IMR-90 (cell line): ENCODE results near the gene PIGBOS1. TPM values are rescaled to one million over a fixed set of nuclear protein-coding genes. Genes with fewer than 3 reads are reported as not detected.

Experiments
- ATAC-seq: fragments of 200-7000 bp; cut with Tn5 transposase; 2 replicates; pipeline ENCODE4 v1.9.1; 2020; ENCODE audit warnings: low read depth, mild to moderate bottlenecking, moderate library complexity
- BruUV-seq: library from RNA; stranded (reverse); fragments of 400-500 nt; replicated peaks from 2 replicates; lab custom pipeline; 2021; lab: Mats Ljungman, UMichigan
- CTCF ChIA-PET: fragments of 300-600 bp; formaldehyde crosslinking; extraction: SDS; loops from one replicate; lab custom pipeline; 2021; ENCODE audit warnings: antibody characterized with exemption; lab: Yijun Ruan, JAX
- POLR2A ChIA-PET: fragments of 300-600 bp; sonication (Branson Sonifier 250); formaldehyde crosslinking; loops from one replicate; lab custom pipeline; 2022; ENCODE audit warnings: antibody characterized with exemption; ENCODE audit not compliant: unreplicated experiment; lab: Charles Lee
- DNase-seq: peaks from one replicate; pipeline ENCODE4 v3.0.0; 2013
- H2AFZ ChIP-seq: replicated peaks from 2 replicates; pipeline ENCODE3; 2013; ENCODE audit warnings: low read length, mild to moderate bottlenecking; ENCODE audit not compliant: poor library complexity
- H2AK5ac ChIP-seq: 2 replicates; pipeline ENCODE4 v1.6.1; 2013; ENCODE audit warnings: low read depth, low read length, inconsistent platforms
- H2AK9ac ChIP-seq: replicated peaks from 2 replicates; pipeline ENCODE3; 2013; ENCODE audit warnings: mild to moderate bottlenecking, low read depth, low read length, moderate library complexity; ENCODE audit not compliant: poor library complexity
- H2BK120ac ChIP-seq: 2 replicates; pipeline ENCODE4 v1.6.1; 2013; ENCODE audit warnings: low read depth, low read length, inconsistent platforms
- H2BK15ac ChIP-seq: 3 replicates; pipeline ENCODE4 v1.6.1; 2013; ENCODE audit warnings: low read depth, low read length, inconsistent platforms
- H2BK20ac ChIP-seq: 2 replicates; pipeline ENCODE4 v1.6.1; 2013; ENCODE audit warnings: low read depth, mild to moderate bottlenecking, inconsistent platforms, low read length, moderate library complexity
- H2BK5ac ChIP-seq: 2 replicates; pipeline ENCODE4 v1.6.1; 2013; ENCODE audit warnings: mild to moderate bottlenecking, low read depth, low read length, inconsistent platforms; ENCODE audit not compliant: poor library complexity, severe bottlenecking
- H3K14ac ChIP-seq: replicated peaks from 2 replicates; pipeline ENCODE4 v1.6.1; 2013; ENCODE audit warnings: low read depth, low read length, inconsistent platforms
- H3K18ac ChIP-seq: 2 replicates; pipeline ENCODE4 v1.6.1; 2013; ENCODE audit warnings: low read depth, low read length, control low read depth
- H3K23ac ChIP-seq: 2 replicates; pipeline ENCODE4 v1.6.1; 2013; ENCODE audit warnings: low read depth, low read length, inconsistent platforms
- H3K27ac ChIP-seq: 2 replicates; pipeline ENCODE4 v1.5.1; 2013; ENCODE audit warnings: mild to moderate bottlenecking, control low read depth, low read length; ENCODE audit not compliant: insufficient read depth
- H3K27me3 ChIP-seq: 2 replicates; pipeline ENCODE4 v1.6.1; 2013; ENCODE audit warnings: low read length; ENCODE audit not compliant: control insufficient read depth, insufficient read depth
- H3K36me3 ChIP-seq: 2 replicates; pipeline ENCODE4 v1.6.1; 2013; ENCODE audit warnings: low read length, mixed read lengths; ENCODE audit not compliant: control insufficient read depth, insufficient read depth
- H3K4ac ChIP-seq: 2 replicates; pipeline ENCODE4 v1.6.1; 2013; ENCODE audit warnings: low read depth, low read length, inconsistent platforms
- H3K4me1 ChIP-seq: 2 replicates; pipeline ENCODE4 v1.6.1; 2013; ENCODE audit warnings: low read length, mixed read lengths; ENCODE audit not compliant: control insufficient read depth, insufficient read depth
- H3K4me2 ChIP-seq: 2 replicates; pipeline ENCODE4 v1.6.1; 2013; ENCODE audit warnings: low read depth, mild to moderate bottlenecking, control low read depth, low read length, moderate library complexity
- H3K4me3 ChIP-seq: 2 replicates; pipeline ENCODE4 v1.5.1; 2013; ENCODE audit warnings: low read depth, mild to moderate bottlenecking, control low read depth, low read length, moderate library complexity; ENCODE audit not compliant: insufficient read depth
- H3K56ac ChIP-seq: 2 replicates; pipeline ENCODE4 v1.6.1; 2013; ENCODE audit warnings: low read length, inconsistent platforms; ENCODE audit not compliant: insufficient read depth; ENCODE audit errors: extremely low read depth
- H3K79me1 ChIP-seq, 2 experiments: 2 replicates each; pipeline ENCODE4 v1.6.1; 2013; ENCODE audit warnings: low read length in 2 of 2, inconsistent platforms in 1 of 2, low read depth in 1 of 2
- H3K9ac ChIP-seq: 2 replicates; pipeline ENCODE4 v1.6.1; 2013; ENCODE audit warnings: low read depth, low read length, control low read depth
- H3K9me1 ChIP-seq: 2 replicates; pipeline ENCODE4 v1.6.1; 2013; ENCODE audit warnings: low read length, inconsistent platforms; ENCODE audit not compliant: insufficient read depth
- H3K9me3 ChIP-seq: 2 replicates; pipeline ENCODE4 v1.6.1; 2013; ENCODE audit warnings: low read length; ENCODE audit not compliant: control insufficient read depth, insufficient read depth
- H4K20me1 ChIP-seq: 2 replicates; pipeline ENCODE4 v1.6.1; 2013; ENCODE audit warnings: low read length, inconsistent platforms; ENCODE audit not compliant: insufficient read depth
- H4K5ac ChIP-seq: 2 replicates; pipeline ENCODE4 v1.6.1; 2013; ENCODE audit warnings: mild to moderate bottlenecking, low read depth, low read length, control low read depth
- H4K8ac ChIP-seq, 2 experiments: 2 replicates each; pipeline ENCODE4 v1.6.1; 2013; ENCODE audit warnings: low read depth in 2 of 2, low read length in 2 of 2, control low read depth in 1 of 2, inconsistent platforms in 1 of 2
- H4K91ac ChIP-seq: 2 replicates; pipeline ENCODE4 v1.6.1; 2013; ENCODE audit warnings: low read depth, low read length, inconsistent platforms; ENCODE audit not compliant: insufficient read depth
- BHLHE40 ChIP-seq: fragments of 150-350 bp; IDR thresholded peaks from 2 replicates; pipeline ENCODE4 v1.6.1; 2016; ENCODE audit warnings: mild to moderate bottlenecking, low read depth, low read length
- CEBPB ChIP-seq: IDR thresholded peaks from 2 replicates; pipeline ENCODE4 v1.6.1; 2012; ENCODE audit warnings: low read depth, low read length, improper control_type of control experiment
- FOS ChIP-seq: fragments of 150-350 bp; IDR thresholded peaks from 2 replicates; pipeline ENCODE4 v1.6.1; 2016; ENCODE audit warnings: low read depth, low read length
- MAFK ChIP-seq: IDR thresholded peaks from 2 replicates; pipeline ENCODE4 v1.6.1; 2012; ENCODE audit warnings: low read depth, low read length, improper control_type of control experiment
- RCOR1 ChIP-seq: IDR thresholded peaks from 2 replicates; pipeline ENCODE4 v1.6.1; 2012; ENCODE audit warnings: mild to moderate bottlenecking, low read length, improper control_type of control experiment; ENCODE audit not compliant: insufficient replicate concordance
- SMC3 ChIP-seq: fragments of 150-350 bp; IDR thresholded peaks from 2 replicates; pipeline ENCODE4 v1.6.1; 2016; ENCODE audit warnings: low read depth, mild to moderate bottlenecking, antibody characterized with exemption, low read length, moderate library complexity
- WGBS, 2 experiments: methylation state at CpG; one replicate each; pipeline versions ENCODE4 v1.1.5 to v1.1.7; 2013; ENCODE audit warnings: missing lambda C conversion rate in 2 of 2; ENCODE audit not compliant: insufficient read length in 1 of 2; ENCODE audit errors: extremely low coverage in 2 of 2; 5-methylcytosine and 5-hydroxymethylcytosine counted together
- dilution Hi-C: fragments of 300-500 bp; cut with HindIII; formaldehyde crosslinking; loops from one replicate; pipeline ENCODE4 v1.14.3; 2018; ENCODE audit warnings: low sequenced_read_pairs; ENCODE audit not compliant: unreplicated experiment
- in situ Hi-C: fragments of 300-500 bp; cut with MboI; formaldehyde crosslinking; loops from 3 replicates; pipeline ENCODE4 v1.14.3; 2019; ENCODE audit warnings: low sequenced_read_pairs, inconsistent platforms, mixed read lengths
- intact Hi-C: fragments of 100-400 bp; cut with micrococcal nuclease; formaldehyde crosslinking; loops from 2 replicates; pipeline ENCODE4 v1.10.0; 2022
- polyA plus RNA-seq, 3 experiments: library from polyadenylated mRNA; depleted of rRNA; stranded (reverse); fragments of >200 nt; gene quantifications; 2 replicates each; pipeline ENCODE4 v1.2.3, GENCODE V29; 2012; ENCODE audit warnings: low replicate concordance in 1 of 3
- total RNA-seq: library from RNA; depleted of rRNA; stranded (reverse); fragments of >200 nt; gene quantifications from 2 replicates; pipeline ENCODE4 v1.2.3, GENCODE V29; 2012
- TF ChIP-seq, protein P1 (sequence below): fragments of 150-350 bp; IDR thresholded peaks from 2 replicates; pipeline ENCODE4 v1.6.1; 2016; ENCODE audit warnings: low read depth, mild to moderate bottlenecking, low read length, moderate library complexity, borderline replicate concordance

The PIGBOS1 gene
- total and polyA plus RNA-seq, 2 of the 4 experiments (the other 2 are of a cell fraction): 11.7 to 12.7 TPM

DNA sequence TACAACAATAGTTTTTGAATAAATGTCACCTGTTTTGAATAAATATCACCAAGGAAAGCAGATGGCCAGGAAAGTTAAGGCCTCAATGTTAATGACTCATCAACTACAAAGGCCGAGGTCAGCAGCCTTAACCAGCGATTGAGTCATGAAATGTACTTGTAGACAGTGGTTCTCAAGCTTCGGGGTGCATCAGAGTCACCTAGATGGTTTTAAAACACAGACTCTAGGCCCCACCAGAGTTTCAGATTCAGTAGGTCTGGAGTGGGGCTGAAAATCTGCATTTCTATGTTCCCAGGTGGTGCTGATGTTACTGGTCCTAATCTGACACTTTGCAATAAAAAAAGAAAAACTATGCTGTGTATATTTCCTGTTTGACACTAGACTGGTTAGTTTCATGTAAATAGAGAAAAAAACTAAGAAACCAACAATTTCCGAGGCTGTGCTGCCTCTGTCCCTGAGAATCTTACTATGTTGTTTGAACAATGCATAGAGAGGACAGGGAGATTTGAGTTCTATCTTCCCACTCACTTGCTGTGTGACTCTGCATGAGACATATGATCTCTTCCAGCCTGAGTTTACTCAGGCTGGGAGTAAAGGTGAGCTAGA, 39.1 kb downstream of the PIGBOS1 start:
- H4K5ac ChIP-seq: peak overlapping the region; percentile 51; the same call in 1 of the 2 replicates
- H3K79me1 ChIP-seq: peaks cover 22 to 51% of the 10 kb centered on the region in 2 experiments
- peak overlapping the region; percentile 41; the same call in 1 of the 2 replicates for H3K4ac ChIP-seq
- no peak overlapping the region for H2AFZ ChIP-seq
- WGBS, 2 experiments: no CpG with 5 or more reads among the region's 4 CpGs
- intact Hi-C loops: no loop called here
- H2BK15ac ChIP-seq: 0 out of 3 replicates have a peak overlapping the region, but pooled peaks have one; percentile 3
- no peak overlapping the region for H3K14ac ChIP-seq
- BruUV-seq: no TSS peak
- H4K91ac ChIP-seq: no peak overlapping the region
- peak; percentile 95 for DNase-seq
- H2BK20ac ChIP-seq: peak overlapping the region; percentile 32; the same call in 1 of the 2 replicates
- H2AK9ac ChIP-seq: no peak overlapping the region
- H3K23ac ChIP-seq: no peak overlapping the region
- no peaks in the 10 kb centered on the region; the same call in 1 of the 2 replicates for H3K36me3 ChIP-seq
- H2AK5ac ChIP-seq: peak overlapping the region; percentile 1; the same call in 1 of the 2 replicates
- H4K8ac ChIP-seq: no peak overlapping the region
- H4K20me1 ChIP-seq: peaks cover 16% of the 10 kb centered on the region; the same call in 1 of the 2 replicates
- no peak overlapping the region for H3K9ac ChIP-seq
- no peak overlapping the region for H3K56ac ChIP-seq
- peak overlapping the region; percentile 41 for H2BK5ac ChIP-seq
- in situ Hi-C loops: loop anchor here (5.0 kb wide), 1 partner anchor 58 kb away; no protein-coding TSS in a partner anchor
- H3K27ac ChIP-seq: no peak overlapping the region
- no peak overlapping the region for H2BK120ac ChIP-seq
- no peaks in the 10 kb centered on the region for H3K27me3 ChIP-seq
- peaks cover 22% of the 10 kb centered on the region for H3K9me1 ChIP-seq
- ATAC-seq: peak; percentile 66
- peak overlapping the region; percentile 65; the same call in 1 of the 2 replicates for H3K4me2 ChIP-seq
- POLR2A ChIA-PET: no interaction called here
- dilution Hi-C loops: no loop called here
- CTCF ChIA-PET: no interaction called here
- H3K4me1 ChIP-seq: peaks cover 13% of the 10 kb centered on the region
- TF ChIP-seq, protein P1, sequence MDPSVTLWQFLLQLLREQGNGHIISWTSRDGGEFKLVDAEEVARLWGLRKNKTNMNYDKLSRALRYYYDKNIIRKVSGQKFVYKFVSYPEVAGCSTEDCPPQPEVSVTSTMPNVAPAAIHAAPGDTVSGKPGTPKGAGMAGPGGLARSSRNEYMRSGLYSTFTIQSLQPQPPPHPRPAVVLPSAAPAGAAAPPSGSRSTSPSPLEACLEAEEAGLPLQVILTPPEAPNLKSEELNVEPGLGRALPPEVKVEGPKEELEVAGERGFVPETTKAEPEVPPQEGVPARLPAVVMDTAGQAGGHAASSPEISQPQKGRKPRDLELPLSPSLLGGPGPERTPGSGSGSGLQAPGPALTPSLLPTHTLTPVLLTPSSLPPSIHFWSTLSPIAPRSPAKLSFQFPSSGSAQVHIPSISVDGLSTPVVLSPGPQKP: no peak
- TF ChIP-seq BHLHE40: peak; percentile 23; the same call in 1 of the 2 replicates
- TF ChIP-seq SMC3: no peak
- peak; percentile 68 for TF ChIP-seq MAFK
- peak; percentile 97 for TF ChIP-seq FOS
- TF ChIP-seq CEBPB: peak; percentile 32; the same call in 1 of the 2 replicates
- TF ChIP-seq RCOR1: peak; percentile 98
- no peaks in the 10 kb centered on the region for H3K9me3 ChIP-seq
- peak overlapping the region; percentile 36; the same call in 1 of the 2 replicates for H3K18ac ChIP-seq
- no peak overlapping the region for H3K4me3 ChIP-seq
